CD14-positive monocyte (primary cell): ENCODE results near the gene MRPL27. TPM values are rescaled to one million over a fixed set of nuclear protein-coding genes. Genes with fewer than 3 reads are reported as not detected.
A peak's percentile ranks its signal among the peaks of the same experiment; 100 is the strongest.

ENCODE experiments used
- DNase-seq, 3 donors: peaks; one replicate each; pipeline ENCODE4 v3.0.0-alpha.2; 2011 to 2022
- H2AFZ ChIP-seq: 2 replicates; pipeline ENCODE4 v1.6.0; 2012; ENCODE audit warnings: mild to moderate bottlenecking, low read depth, low read length, inconsistent platforms; ENCODE audit not compliant: insufficient read depth, poor library complexity, severe bottlenecking
- H3K27ac ChIP-seq, 2 donors: 1 replicate in 1 of 2; 2 replicates in 1 of 2; pipeline ENCODE4 v1.5.1; 2012 to 2013; ENCODE audit warnings: low read length in 2 of 2, control low read depth in 1 of 2, inconsistent platforms in 1 of 2, low read depth in 1 of 2, mild to moderate bottlenecking in 1 of 2
- H3K27me3 ChIP-seq, 2 donors: one replicate each; pipeline versions ENCODE4 v1.6.0 to v1.6.1; 2011 to 2013; ENCODE audit warnings: low read length in 2 of 2; ENCODE audit not compliant: control insufficient read depth in 2 of 2, insufficient read depth in 2 of 2
- H3K36me3 ChIP-seq, 2 donors: replicated peaks in 1 of 2; 1 replicate in 1 of 2; 2 replicates in 1 of 2; pipeline versions ENCODE4 v1.5.1 to v1.6.1; 2012 to 2013; ENCODE audit warnings: low read length in 2 of 2, control low read depth in 1 of 2, inconsistent platforms in 1 of 2, mild to moderate bottlenecking in 1 of 2; ENCODE audit not compliant: insufficient read depth in 2 of 2, control insufficient read depth in 1 of 2
- H3K4me1 ChIP-seq, 2 donors: 1 replicate in 1 of 2; 2 replicates in 1 of 2; pipeline versions ENCODE4 v1.5.1 to v1.6.1; 2012 to 2013; ENCODE audit warnings: low read length in 2 of 2, control low read depth in 1 of 2, inconsistent platforms in 1 of 2, mild to moderate bottlenecking in 1 of 2, moderate library complexity in 1 of 2; ENCODE audit not compliant: insufficient read depth in 2 of 2, control insufficient read depth in 1 of 2
- H3K4me2 ChIP-seq: replicated peaks from 2 replicates; pipeline ENCODE3; 2012; ENCODE audit warnings: low read length, moderate library complexity, mild to moderate bottlenecking; ENCODE audit not compliant: poor library complexity, severe bottlenecking; ENCODE audit errors: extremely low read depth
- H3K4me3 ChIP-seq, 3 experiments: fragments of 200-600 bp in 1 of 3; sonication (generic) in 1 of 3; replicated peaks in 1 of 3; 1 replicate in 2 of 3; 2 replicates in 1 of 3; pipeline ENCODE4 v1.5.1; 2011 to 2013; ENCODE audit warnings: low read length in 3 of 3, mild to moderate bottlenecking in 3 of 3, control low read depth in 2 of 3, low read depth in 2 of 3, inconsistent platforms in 1 of 3, moderate library complexity in 1 of 3
- H3K79me2 ChIP-seq: 2 replicates; pipeline ENCODE4 v1.6.0; 2012; ENCODE audit warnings: mild to moderate bottlenecking, control low read depth, inconsistent platforms, low read length, moderate library complexity; ENCODE audit not compliant: insufficient read depth
- H3K9ac ChIP-seq: 2 replicates; pipeline ENCODE4 v1.6.0; 2017; ENCODE audit warnings: low read length, mild to moderate bottlenecking; ENCODE audit not compliant: insufficient read depth, poor library complexity, severe bottlenecking
- H3K9me3 ChIP-seq, 2 donors: replicated peaks in 1 of 2; 1 replicate in 1 of 2; 2 replicates in 1 of 2; pipeline versions ENCODE4 v1.5.1 to v1.6.1; 2012 to 2013; ENCODE audit warnings: low read length in 2 of 2, control low read depth in 1 of 2; ENCODE audit not compliant: control insufficient read depth in 1 of 2, insufficient read depth in 1 of 2
- H4K20me1 ChIP-seq: 2 replicates; pipeline ENCODE4 v1.6.0; 2012; ENCODE audit warnings: mild to moderate bottlenecking, low read length, control low read depth, moderate library complexity; ENCODE audit not compliant: insufficient read depth
- H3K27ac Mint-ChIP-seq, 7 donors: one replicate each; pipeline ENCODE4 v1.8.0; 2020; ENCODE audit warnings: mild to moderate bottlenecking in 7 of 7, mixed read lengths in 7 of 7, moderate library complexity in 6 of 7, inconsistent platforms in 2 of 7
- H3K27me3 Mint-ChIP-seq, 3 donors: one replicate each; pipeline ENCODE4 v1.8.0; 2021 to 2022; ENCODE audit warnings: low read depth in 3 of 3, mild to moderate bottlenecking in 3 of 3, mixed read lengths in 3 of 3, moderate library complexity in 3 of 3, inconsistent platforms in 1 of 3
- H3K36me3 Mint-ChIP-seq, 2 donors: one replicate each; pipeline ENCODE4 v1.8.0; 2020; ENCODE audit warnings: mixed read lengths in 2 of 2, inconsistent platforms in 1 of 2, mild to moderate bottlenecking in 1 of 2
- H3K4me1 Mint-ChIP-seq: one replicate; pipeline ENCODE4 v1.8.0; 2020; ENCODE audit warnings: mild to moderate bottlenecking, mixed read lengths
- H3K4me3 Mint-ChIP-seq, 2 donors: one replicate each; pipeline ENCODE4 v1.8.0; 2020; ENCODE audit warnings: mild to moderate bottlenecking in 2 of 2, mixed read lengths in 2 of 2, moderate library complexity in 1 of 2
- H3K9me3 Mint-ChIP-seq, 7 donors: one replicate each; pipeline ENCODE4 v1.8.0; 2020 to 2022; ENCODE audit warnings: mixed read lengths in 7 of 7, mild to moderate bottlenecking in 6 of 7, moderate library complexity in 6 of 7, inconsistent platforms in 2 of 7
- WGBS: methylation state at CpG from one replicate; pipeline ENCODE4 v1.1.5; 2013; ENCODE audit warnings: missing lambda C conversion rate; ENCODE audit not compliant: insufficient coverage; 5-methylcytosine and 5-hydroxymethylcytosine counted together
- intact Hi-C, 2 donors: fragments of 100-400 bp; cut with micrococcal nuclease; formaldehyde crosslinking; loops; one replicate each; pipeline versions ENCODE4 v1.15.0 to v1.15.1; 2023
- polyA plus RNA-seq, 3 donors: library from polyadenylated mRNA; depleted of rRNA in 1 of 3; unstranded in 2 of 3; stranded (reverse) in 1 of 3; fragments of 300-500 nt in 2 of 3; fragments of >200 nt in 1 of 3; fragmentation: Illumina TruSeq in 2 of 3; gene quantifications; 1 replicate in 2 of 3; 2 replicates in 1 of 3; pipeline ENCODE4 v1.2.3, GENCODE V29; 2012 to 2021
- TF ChIP-seq, protein P1 (sequence below): fragments of 200-600 bp; IDR thresholded peaks from one replicate; pipeline ENCODE4 v1.8.0; 2022; ENCODE audit warnings: antibody characterized with exemption, mild to moderate bottlenecking

The MRPL27 gene
- polyA plus RNA-seq, 3 donors: 33.2 to 82.3 (median 75.3) TPM

DNA sequence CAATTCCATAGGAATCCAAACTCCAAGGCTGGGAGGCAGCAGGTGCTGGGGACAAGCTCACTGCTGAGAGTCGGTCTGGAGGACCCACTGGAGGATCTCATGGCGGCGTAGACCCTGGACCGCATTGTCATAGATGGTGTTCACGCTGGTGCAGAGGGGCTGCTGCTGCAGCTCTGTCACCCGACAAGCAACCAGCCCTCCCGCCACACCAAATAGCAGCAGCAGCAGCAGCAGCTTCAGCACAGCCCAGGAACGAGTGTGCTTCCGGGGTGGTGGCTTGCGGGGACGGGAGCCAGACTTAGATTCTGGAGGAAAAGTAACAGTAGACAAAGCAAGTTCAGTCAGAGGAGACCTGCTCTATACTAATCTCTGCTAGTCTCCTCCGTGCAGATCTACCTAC lies 9.9 kb upstream of the MRPL27 start:
- H3K4me3 ChIP-seq: no peak overlapping the region
- WGBS: 98% methylated on average over 11 of the region's 12 CpGs
- peaks cover 8 to 9% of the 10 kb centered on the region in 2 donors for H3K4me1 ChIP-seq
- H3K9me3 Mint-ChIP-seq: no peaks in the 10 kb centered on the region
- no peak overlapping the region for H2AFZ ChIP-seq
- DNase-seq: no peak
- H3K27me3 ChIP-seq: no peaks in the 10 kb centered on the region
- H3K4me3 Mint-ChIP-seq: no peak overlapping the region
- H3K27ac Mint-ChIP-seq: peak overlapping the region in 1 of 7 donors; percentile 63
- no peak overlapping the region for H3K4me2 ChIP-seq
- no peak overlapping the region for H3K27ac ChIP-seq
- H3K4me1 Mint-ChIP-seq: peaks cover 12% of the 10 kb centered on the region
- no peaks in the 10 kb centered on the region for H3K9me3 ChIP-seq
- peaks cover 0 to 2% (median 0%) of the 10 kb centered on the region in 3 donors for H3K27me3 Mint-ChIP-seq
- H3K79me2 ChIP-seq: peaks cover 2% of the 10 kb centered on the region
- peaks cover 78 to 94% of the 10 kb centered on the region in 2 donors for H3K36me3 Mint-ChIP-seq
- intact Hi-C loops: no loop called here
- H4K20me1 ChIP-seq: peaks cover 15% of the 10 kb centered on the region
- peaks cover 71 to 97% of the 10 kb centered on the region in 2 donors for H3K36me3 ChIP-seq
- TF ChIP-seq, protein P1, sequence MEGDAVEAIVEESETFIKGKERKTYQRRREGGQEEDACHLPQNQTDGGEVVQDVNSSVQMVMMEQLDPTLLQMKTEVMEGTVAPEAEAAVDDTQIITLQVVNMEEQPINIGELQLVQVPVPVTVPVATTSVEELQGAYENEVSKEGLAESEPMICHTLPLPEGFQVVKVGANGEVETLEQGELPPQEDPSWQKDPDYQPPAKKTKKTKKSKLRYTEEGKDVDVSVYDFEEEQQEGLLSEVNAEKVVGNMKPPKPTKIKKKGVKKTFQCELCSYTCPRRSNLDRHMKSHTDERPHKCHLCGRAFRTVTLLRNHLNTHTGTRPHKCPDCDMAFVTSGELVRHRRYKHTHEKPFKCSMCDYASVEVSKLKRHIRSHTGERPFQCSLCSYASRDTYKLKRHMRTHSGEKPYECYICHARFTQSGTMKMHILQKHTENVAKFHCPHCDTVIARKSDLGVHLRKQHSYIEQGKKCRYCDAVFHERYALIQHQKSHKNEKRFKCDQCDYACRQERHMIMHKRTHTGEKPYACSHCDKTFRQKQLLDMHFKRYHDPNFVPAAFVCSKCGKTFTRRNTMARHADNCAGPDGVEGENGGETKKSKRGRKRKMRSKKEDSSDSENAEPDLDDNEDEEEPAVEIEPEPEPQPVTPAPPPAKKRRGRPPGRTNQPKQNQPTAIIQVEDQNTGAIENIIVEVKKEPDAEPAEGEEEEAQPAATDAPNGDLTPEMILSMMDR: no peak
- H3K9ac ChIP-seq: no peak overlapping the region

DNA sequence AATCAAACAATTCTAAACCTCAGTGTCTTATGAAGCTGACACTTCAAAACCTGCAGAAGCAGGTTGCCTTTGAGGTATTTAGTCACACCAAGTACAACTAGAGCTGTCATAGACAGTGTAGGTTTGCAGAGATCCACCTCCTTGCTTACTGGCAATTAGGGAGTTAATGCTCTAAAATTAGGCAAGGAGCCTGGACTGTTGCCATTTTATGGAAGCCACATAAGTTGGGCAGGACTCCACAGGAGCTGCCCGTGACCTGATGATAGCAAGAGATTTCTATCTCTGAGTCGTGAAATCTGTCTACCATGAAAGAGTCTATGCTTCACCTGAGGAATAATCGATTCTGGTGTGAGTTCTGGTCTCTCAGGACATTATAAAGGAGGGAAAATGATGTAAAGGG lies 8.9 kb upstream of the MRPL27 start:
- no peak overlapping the region for H3K27ac ChIP-seq
- Mint-ChIP-seq H3K4me3 (no peak overlapping the region), H3K27me3 (peaks cover 0 to 3% (median 0%) of the 10 kb centered on the region in 3 donors), H3K36me3 (peaks cover 70 to 84% of the 10 kb centered on the region in 2 donors), H3K27ac (no peak overlapping the region), H3K9me3 (no peaks in the 10 kb centered on the region), H3K4me1 (peaks cover 12% of the 10 kb centered on the region)
- H3K9me3 ChIP-seq: no peaks in the 10 kb centered on the region
- no peak overlapping the region for H3K4me2 ChIP-seq
- H4K20me1 ChIP-seq: peaks cover 11% of the 10 kb centered on the region
- no peak for DNase-seq
- intact Hi-C loops: no loop called here
- H3K9ac ChIP-seq: no peak overlapping the region
- H3K4me1 ChIP-seq: peaks cover 8 to 9% of the 10 kb centered on the region in 2 donors
- no peaks in the 10 kb centered on the region for H3K79me2 ChIP-seq
- no peaks in the 10 kb centered on the region for H3K27me3 ChIP-seq
- peaks cover 61 to 87% of the 10 kb centered on the region in 2 donors for H3K36me3 ChIP-seq
- TF ChIP-seq, protein P1: no peak
- H3K4me3 ChIP-seq: no peak overlapping the region
- no peak overlapping the region for H2AFZ ChIP-seq
- 75% methylated on average over 3 of the region's 3 CpGs for WGBS
